ENCODE results near the gene CCDC85C. TPM values are rescaled to one million over a fixed set of nuclear protein-coding genes. Genes with fewer than 3 reads are reported as not detected.

CCDC85C gene
- total and polyA plus RNA-seq, 2 experiments from 2014 or later = 4.5 to 24.9 TPM

DNA sequence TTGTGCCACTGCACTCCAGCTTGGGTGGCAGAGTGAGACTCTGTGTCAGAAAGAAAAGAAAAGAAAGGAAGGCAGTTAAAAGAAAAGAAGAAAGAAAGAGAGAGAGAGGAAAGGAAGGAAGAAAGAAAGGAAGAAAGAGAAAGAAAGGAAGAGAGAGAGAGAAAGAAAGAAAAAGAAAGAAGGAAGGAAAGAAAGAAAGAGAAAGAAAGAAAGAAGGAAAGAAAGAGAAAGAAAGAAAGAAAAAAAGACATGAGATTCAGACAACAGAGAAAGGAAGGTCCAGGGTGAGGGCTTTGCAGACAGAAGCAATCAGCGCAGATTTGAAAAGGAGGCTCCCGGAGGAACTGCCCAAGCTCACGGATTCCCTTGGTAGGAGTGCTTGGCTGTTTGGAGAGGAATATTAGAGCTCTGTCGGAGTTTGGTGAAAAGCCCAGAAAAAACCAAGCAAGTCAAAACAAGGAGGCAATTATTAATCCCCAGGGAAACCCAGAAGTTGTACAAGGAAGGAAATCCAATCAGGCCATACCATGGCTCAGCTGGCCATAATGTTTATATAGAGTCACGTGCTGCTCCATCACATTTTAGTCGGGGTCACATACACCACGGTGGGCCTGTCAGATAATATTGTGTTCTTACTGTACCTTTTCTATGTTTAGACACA is 11.6 kb upstream of the CCDC85C start:
- ATAC-seq (no peak), DNase-seq (ENCODE audit: low spot score) (no peak)
- H3K27me3 ChIP-seq (ENCODE audit: insufficient read depth) = no peaks in the 10 kb centered on the region
- Mint-ChIP-seq H3K27me3 (ENCODE audit: insufficient read depth, low read depth, poor library complexity) (peaks cover 4% of the 10 kb centered on the region), H3K4me1 (peaks cover 9% of the 10 kb centered on the region), H3K4me3 (no peak overlapping the region), H3K27ac (no peak overlapping the region), H3K36me3 (ENCODE audit: low read depth) (no peaks in the 10 kb centered on the region), H3K9me3 (no peaks in the 10 kb centered on the region)
- no peak overlapping the region for H3K4me3 ChIP-seq
- TF ChIP-seq, protein P1, sequence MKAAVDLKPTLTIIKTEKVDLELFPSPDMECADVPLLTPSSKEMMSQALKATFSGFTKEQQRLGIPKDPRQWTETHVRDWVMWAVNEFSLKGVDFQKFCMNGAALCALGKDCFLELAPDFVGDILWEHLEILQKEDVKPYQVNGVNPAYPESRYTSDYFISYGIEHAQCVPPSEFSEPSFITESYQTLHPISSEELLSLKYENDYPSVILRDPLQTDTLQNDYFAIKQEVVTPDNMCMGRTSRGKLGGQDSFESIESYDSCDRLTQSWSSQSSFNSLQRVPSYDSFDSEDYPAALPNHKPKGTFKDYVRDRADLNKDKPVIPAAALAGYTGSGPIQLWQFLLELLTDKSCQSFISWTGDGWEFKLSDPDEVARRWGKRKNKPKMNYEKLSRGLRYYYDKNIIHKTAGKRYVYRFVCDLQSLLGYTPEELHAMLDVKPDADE (IDR thresholded peaks at IDR 0.05) = no peak
- TF ChIP-seq ZNF331 (CRISPR knock-in tag; IDR thresholded peaks at IDR 0.05; ENCODE audit: low read depth) (no peak), NANOG (IDR thresholded peaks at IDR 0.05; ENCODE audit: borderline replicate concordance) (no peak), ZNF114 (CRISPR knock-in tag; IDR thresholded peaks at IDR 0.05) (no peak), CREB1 (CRISPR knock-in tag; IDR thresholded peaks at IDR 0.05; ENCODE audit: low read depth) (no peak), JUNB (IDR thresholded peaks at IDR 0.05; ENCODE audit: unreplicated experiment) (no peak), EZH2 (IDR thresholded peaks at IDR 0.05; ENCODE audit: low read depth, unreplicated experiment) (no peak), POLR2AphosphoS5 (IDR thresholded peaks at IDR 0.05; ENCODE audit: low read depth) (no peak), EZH2phosphoT487 (IDR thresholded peaks at IDR 0.05; ENCODE audit: unreplicated experiment) (no peak), STAT1 (IDR thresholded peaks at IDR 0.05; ENCODE audit: unreplicated experiment) (no peak), REST (IDR thresholded peaks at IDR 0.05; ENCODE audit: unreplicated experiment) (no peak), ZNF462 (CRISPR knock-in tag; IDR thresholded peaks at IDR 0.05) (no peak), CTCF (conservative IDR thresholded peaks at IDR 0.05; ENCODE audit: low read depth in 2 of 2) (no peak)
- H3K9me2 ChIP-seq (ENCODE audit: insufficient read depth) = no peaks in the 10 kb centered on the region
- H3K4me2 ChIP-seq = no peak overlapping the region
- H3F3A ChIP-seq (replicated peaks; ENCODE audit: low read depth) = no peaks in the 10 kb centered on the region
- H3K36me3 ChIP-seq (ENCODE audit: insufficient read depth) = no peaks in the 10 kb centered on the region
- no peaks in the 10 kb centered on the region for H3K4me1 ChIP-seq (ENCODE audit: insufficient read depth)
- no peak overlapping the region for H3K27ac ChIP-seq (ENCODE audit: low read depth)
- no peaks in the 10 kb centered on the region for H4K20me1 ChIP-seq (replicated peaks; ENCODE audit: insufficient read depth)
- no peaks in the 10 kb centered on the region for H3K79me2 ChIP-seq (replicated peaks; ENCODE audit: insufficient read depth)
- 0 out of 2 replicates have a peak overlapping the region, but pooled peaks have one; percentile 44 for H2AFZ ChIP-seq
